Esophagus squamous epithelium (tissue), 5 donors: Measurements from ENCODE around the gene CLSTN3. TPM values are rescaled to one million over a fixed set of nuclear protein-coding genes. Genes with fewer than 3 reads are reported as not detected.

Source experiments
- DNase-seq: peaks from one replicate; lab custom pipeline; 2025; lab: John Stamatoyannopoulos, UW
- H3K27ac ChIP-seq, 4 donors: fragments of 200-600 bp; sonication (generic); one replicate each; pipeline ENCODE4 v1.5.1; 2016 to 2019; ENCODE audit warnings: mild to moderate bottlenecking in 1 of 4
- H3K27me3 ChIP-seq, 4 donors: fragments of 200-600 bp; sonication (generic); 1 replicate in 3 of 4; 2 replicates in 1 of 4; pipeline versions ENCODE4 v1.5.1 to v1.6.0; 2017 to 2021; ENCODE audit warnings: antibody characterized with exemption in 1 of 4
- H3K36me3 ChIP-seq, 3 donors: fragments of 200-600 bp; sonication (generic); one replicate each; pipeline ENCODE4 v1.5.1; 2016 to 2019
- H3K4me1 ChIP-seq, 3 donors: fragments of 200-600 bp; sonication (generic); one replicate each; pipeline ENCODE4 v1.5.1; 2017 to 2019
- H3K4me3 ChIP-seq, 4 donors: fragments of 200-600 bp; sonication (generic); 1 replicate in 3 of 4; 2 replicates in 1 of 4; pipeline ENCODE4 v1.5.1; 2016 to 2019; ENCODE audit warnings: mild to moderate bottlenecking in 2 of 4, moderate library complexity in 1 of 4
- H3K9me3 ChIP-seq, 3 donors: fragments of 200-600 bp; sonication (generic); one replicate each; pipeline ENCODE4 v1.5.1; 2016 to 2019
- POLR2A ChIP-seq, 4 donors: fragments of 450-650 bp; IDR thresholded peaks; one replicate each; pipeline ENCODE4 v1.6.1; 2017; ENCODE audit warnings: antibody characterized with exemption in 4 of 4, mild to moderate bottlenecking in 4 of 4, moderate library complexity in 3 of 4
- WGBS, 2 donors: methylation state at CpG; one replicate each; pipeline ENCODE4 v1.1.5; 2018; 5-methylcytosine and 5-hydroxymethylcytosine counted together
- intact Hi-C: fragments of 100-400 bp; cut with DNase I; formaldehyde crosslinking; loops from one replicate; pipeline ENCODE4 v1.15.0; 2022
- total RNA-seq, 4 donors: library from RNA; depleted of rRNA; stranded (reverse); fragments of >200 nt; gene quantifications; one replicate each; pipeline ENCODE4 v1.1.0, GENCODE V29; 2016
- TF ChIP-seq, protein P1 (sequence below), 6 experiments: fragments of 450-650 bp in 4 of 6; fragments of 200-600 bp in 2 of 6; sonication (generic) in 2 of 6; IDR thresholded peaks; one replicate each; pipeline ENCODE4 v1.5.1; 2016 to 2019; ENCODE audit warnings: antibody characterized with exemption in 6 of 6, mild to moderate bottlenecking in 4 of 6, moderate library complexity in 4 of 6
- donor health status: DM: yes; HTN: yes; CAD: no.

Gene CLSTN3
- total RNA-seq, 4 donors from 2014 or later = 4.8 to 12.4 (median 9.5) TPM

DNA sequence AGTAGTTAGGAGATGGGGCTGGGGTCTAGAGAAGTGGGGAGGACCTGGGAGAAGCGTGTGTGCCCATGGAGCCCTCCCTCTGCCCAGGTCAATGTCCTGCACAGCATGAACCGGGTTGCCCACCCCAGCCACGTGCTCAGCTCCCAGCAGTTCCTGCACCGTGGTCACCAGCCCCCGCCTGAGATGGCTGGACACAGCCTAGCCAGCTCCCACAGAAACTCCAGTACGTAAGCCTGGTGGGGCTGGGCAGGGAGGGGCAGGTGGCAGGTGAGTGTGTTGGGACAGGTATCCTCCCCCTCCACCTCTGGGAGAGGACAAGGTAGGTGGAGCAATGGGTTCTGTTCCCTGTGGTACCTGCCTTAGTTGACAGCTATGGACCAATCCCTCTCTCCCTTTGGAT is 20.7 kb downstream of the CLSTN3 start:
- intact Hi-C loops = no loop called here
- Histone ChIP-seq H3K36me3 (peaks cover 0 to 80% (median 32%) of the 10 kb centered on the region in 3 donors), H3K27me3 (no peaks in the 10 kb centered on the region), H3K9me3 (no peaks in the 10 kb centered on the region), H3K27ac (no peak overlapping the region), H3K4me3 (no peak overlapping the region), H3K4me1 (peaks cover 2 to 16% (median 2%) of the 10 kb centered on the region in 3 donors)
- no peak for DNase-seq
- WGBS, 2 donors = 88 to 100% methylated on average over 2 to 5 of the region's 6 CpGs
- TF ChIP-seq, protein P1, sequence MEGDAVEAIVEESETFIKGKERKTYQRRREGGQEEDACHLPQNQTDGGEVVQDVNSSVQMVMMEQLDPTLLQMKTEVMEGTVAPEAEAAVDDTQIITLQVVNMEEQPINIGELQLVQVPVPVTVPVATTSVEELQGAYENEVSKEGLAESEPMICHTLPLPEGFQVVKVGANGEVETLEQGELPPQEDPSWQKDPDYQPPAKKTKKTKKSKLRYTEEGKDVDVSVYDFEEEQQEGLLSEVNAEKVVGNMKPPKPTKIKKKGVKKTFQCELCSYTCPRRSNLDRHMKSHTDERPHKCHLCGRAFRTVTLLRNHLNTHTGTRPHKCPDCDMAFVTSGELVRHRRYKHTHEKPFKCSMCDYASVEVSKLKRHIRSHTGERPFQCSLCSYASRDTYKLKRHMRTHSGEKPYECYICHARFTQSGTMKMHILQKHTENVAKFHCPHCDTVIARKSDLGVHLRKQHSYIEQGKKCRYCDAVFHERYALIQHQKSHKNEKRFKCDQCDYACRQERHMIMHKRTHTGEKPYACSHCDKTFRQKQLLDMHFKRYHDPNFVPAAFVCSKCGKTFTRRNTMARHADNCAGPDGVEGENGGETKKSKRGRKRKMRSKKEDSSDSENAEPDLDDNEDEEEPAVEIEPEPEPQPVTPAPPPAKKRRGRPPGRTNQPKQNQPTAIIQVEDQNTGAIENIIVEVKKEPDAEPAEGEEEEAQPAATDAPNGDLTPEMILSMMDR (IDR thresholded peaks at IDR 0.05) = no peak
- no peak for TF ChIP-seq POLR2A (IDR thresholded peaks at IDR 0.05)

DNA sequence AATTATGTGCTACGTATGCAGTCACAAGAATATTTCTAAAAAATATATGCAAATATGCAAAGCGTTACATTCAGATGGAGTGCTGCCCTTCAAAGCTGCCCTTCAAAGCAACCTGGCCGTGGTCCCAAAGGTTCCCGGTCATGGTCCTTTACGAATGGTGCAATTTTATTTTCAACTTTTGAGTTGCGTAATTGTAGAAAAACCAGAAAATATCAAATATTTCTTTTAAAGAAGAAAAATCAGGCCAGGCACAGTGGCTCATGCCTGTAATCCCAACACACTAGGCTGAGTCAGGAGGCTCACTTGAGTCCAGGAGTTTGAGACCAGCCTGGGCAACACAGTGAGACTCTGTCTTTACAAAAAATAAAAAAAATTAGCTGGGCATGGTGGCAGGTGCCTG is 21.4 kb downstream of the CLSTN3 start:
- WGBS, 2 donors = 91 to 93% methylated on average over 6 of the region's 6 CpGs
- H3K4me1 ChIP-seq = peaks cover 7 to 23% (median 9%) of the 10 kb centered on the region in 3 donors
- no peak overlapping the region for H3K4me3 ChIP-seq
- intact Hi-C loops = no loop called here
- H3K27ac ChIP-seq = no peak overlapping the region
- DNase-seq = no peak
- H3K9me3 ChIP-seq = no peaks in the 10 kb centered on the region
- TF ChIP-seq, protein P1 (IDR thresholded peaks at IDR 0.05) = no peak
- TF ChIP-seq POLR2A (IDR thresholded peaks at IDR 0.05) = no peak
- no peaks in the 10 kb centered on the region for H3K27me3 ChIP-seq
- peaks cover 0 to 75% (median 31%) of the 10 kb centered on the region in 3 donors for H3K36me3 ChIP-seq

DNA sequence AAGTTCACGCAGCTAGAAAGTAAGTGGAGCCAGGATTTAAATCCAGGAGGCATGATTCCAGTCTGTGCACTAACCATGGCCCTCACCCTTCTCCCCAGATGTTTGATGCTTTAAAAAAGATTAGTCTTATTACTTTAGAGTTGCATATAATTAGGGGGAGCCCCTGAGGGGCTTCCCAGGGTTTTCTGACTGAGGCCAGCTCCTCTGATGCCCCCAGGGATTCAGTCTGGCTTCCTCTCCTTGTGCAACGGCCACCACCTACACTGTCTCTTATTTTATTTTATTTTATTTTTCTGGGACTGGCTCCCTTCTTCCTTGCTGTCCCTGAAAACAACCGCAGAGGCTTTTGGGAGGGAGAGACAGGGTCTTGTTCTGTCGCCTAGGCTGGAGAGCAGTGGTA is 22.6 kb downstream of the CLSTN3 start:
- TF ChIP-seq, protein P1 (IDR thresholded peaks at IDR 0.05) = no peak
- TF ChIP-seq POLR2A (IDR thresholded peaks at IDR 0.05) = no peak
- Histone ChIP-seq H3K27ac (no peak overlapping the region), H3K4me3 (no peak overlapping the region), H3K27me3 (no peaks in the 10 kb centered on the region), H3K36me3 (peaks cover 3 to 77% (median 28%) of the 10 kb centered on the region in 3 donors), H3K9me3 (no peaks in the 10 kb centered on the region), H3K4me1 (peaks cover 7 to 27% (median 10%) of the 10 kb centered on the region in 3 donors)
- 73 to 91% methylated on average over 4 of the region's 4 CpGs for WGBS, 2 donors
- intact Hi-C loops = no loop called here
- DNase-seq = no peak

DNA sequence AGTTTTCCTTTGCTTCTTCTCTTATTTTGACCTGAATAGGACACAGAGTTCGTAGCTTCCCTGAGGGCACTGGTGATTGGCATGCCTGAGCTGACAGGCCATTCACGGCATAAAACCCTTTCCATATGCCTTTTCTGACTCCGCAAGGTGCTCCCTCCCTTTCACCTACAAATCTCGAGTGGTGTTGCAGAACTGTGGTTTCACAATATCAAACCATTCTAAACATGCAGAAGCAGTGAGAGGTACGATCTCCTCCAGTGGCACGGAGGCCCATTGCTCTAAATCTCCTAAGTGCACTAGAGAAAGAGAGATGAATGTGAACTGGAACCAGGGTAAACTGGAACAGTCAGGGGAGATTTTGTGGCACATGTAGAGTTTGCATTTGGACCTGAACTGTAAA is 23.9 kb downstream of the CLSTN3 start:
- no peaks in the 10 kb centered on the region for H3K9me3 ChIP-seq
- H3K27ac ChIP-seq = no peak overlapping the region
- DNase-seq = no peak
- peaks cover 3 to 71% (median 23%) of the 10 kb centered on the region in 3 donors for H3K36me3 ChIP-seq
- no peak overlapping the region for H3K4me3 ChIP-seq
- TF ChIP-seq POLR2A (IDR thresholded peaks at IDR 0.05) = no peak
- TF ChIP-seq, protein P1 (IDR thresholded peaks at IDR 0.05) = no peak
- 57 to 70% methylated on average over 6 of the region's 6 CpGs for whole genome bisulfite sequencing, 2 donors
- H3K4me1 ChIP-seq = peaks cover 7 to 33% (median 10%) of the 10 kb centered on the region in 3 donors
- H3K27me3 ChIP-seq = no peaks in the 10 kb centered on the region
- intact Hi-C loops = no loop called here

DNA sequence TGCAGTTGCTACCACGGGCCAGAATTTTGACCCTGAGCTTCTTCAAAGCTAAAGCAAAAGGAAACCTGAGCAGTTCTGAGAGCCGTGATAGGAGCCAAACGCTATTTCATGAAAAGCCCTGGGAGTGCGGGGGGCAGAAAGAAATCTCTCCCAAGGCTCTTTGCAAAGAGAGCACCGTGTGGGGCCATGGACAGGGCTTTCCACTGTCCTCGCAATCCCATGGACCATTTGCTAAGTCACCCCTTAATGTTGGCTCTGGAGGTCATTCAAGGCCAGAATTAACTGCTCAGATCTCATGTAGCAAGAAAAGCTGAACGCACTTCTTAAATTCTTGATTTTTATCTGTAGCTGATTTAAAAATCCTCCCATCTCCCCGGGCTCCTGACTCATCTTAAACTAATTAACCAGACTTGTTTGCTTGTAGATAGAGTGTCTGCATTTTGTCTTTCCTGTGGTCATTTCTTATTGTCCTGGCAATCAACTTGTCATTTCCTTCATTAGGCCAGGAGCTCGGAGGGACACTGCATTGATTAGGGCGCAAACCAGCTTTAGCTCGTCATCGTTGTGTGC is 24.8 kb downstream of the CLSTN3 start:
- TF ChIP-seq, protein P1 (IDR thresholded peaks at IDR 0.05) = no peak
- TF ChIP-seq POLR2A (IDR thresholded peaks at IDR 0.05) = no peak
- no peak for DNase-seq
- H3K4me3 ChIP-seq = no peak overlapping the region
- intact Hi-C loops = no loop called here
- 76 to 83% methylated on average over 9 to 12 of the region's 12 CpGs for WGBS, 2 donors
- peaks cover 3 to 61% (median 15%) of the 10 kb centered on the region in 3 donors for H3K36me3 ChIP-seq
- no peaks in the 10 kb centered on the region for H3K27me3 ChIP-seq
- no peaks in the 10 kb centered on the region for H3K9me3 ChIP-seq
- no peak overlapping the region for H3K27ac ChIP-seq
- peaks cover 7 to 36% (median 10%) of the 10 kb centered on the region in 3 donors for H3K4me1 ChIP-seq
